Parathyroid adenoma (tissue), 2 donors: ENCODE results near the gene EIF3A.

ENCODE experiments used
- H2AFZ ChIP-seq: fragments of 300-600 bp; sonication (generic); one replicate; pipeline ENCODE4 v1.7.0; 2017; ENCODE audit warnings: antibody characterized with exemption, mild to moderate bottlenecking
- H3K27ac ChIP-seq: fragments of 300-600 bp; sonication (generic); one replicate; pipeline ENCODE4 v1.7.0; 2017
- H3K27me3 ChIP-seq: fragments of 300-600 bp; sonication (generic); one replicate; pipeline ENCODE4 v1.7.0; 2017; ENCODE audit warnings: low read length; ENCODE audit not compliant: control insufficient read depth, insufficient read depth
- H3K36me3 ChIP-seq: fragments of 300-600 bp; sonication (generic); one replicate; pipeline ENCODE4 v1.7.0; 2017; ENCODE audit warnings: low read length; ENCODE audit not compliant: control insufficient read depth, insufficient read depth
- H3K4me1 ChIP-seq: fragments of 300-600 bp; sonication (generic); one replicate; pipeline ENCODE4 v1.7.0; 2017; ENCODE audit warnings: control low read depth
- H3K4me2 ChIP-seq: fragments of 300-600 bp; sonication (generic); one replicate; pipeline ENCODE4 v1.7.0; 2017; ENCODE audit warnings: low read length
- H3K4me3 ChIP-seq: fragments of 300-600 bp; sonication (generic); one replicate; pipeline ENCODE4 v1.7.0; 2017; ENCODE audit warnings: low read depth, low read length
- H3K79me2 ChIP-seq: fragments of 300-600 bp; sonication (generic); one replicate; pipeline ENCODE4 v1.7.0; 2017; ENCODE audit warnings: control low read depth
- H3K9ac ChIP-seq: fragments of 300-600 bp; sonication (generic); one replicate; pipeline ENCODE4 v1.7.0; 2017; ENCODE audit warnings: mild to moderate bottlenecking
- H3K9me3 ChIP-seq: fragments of 300-600 bp; sonication (generic); one replicate; pipeline ENCODE4 v1.7.0; 2017; ENCODE audit warnings: low read length; ENCODE audit not compliant: control insufficient read depth
- TF ChIP-seq, protein P1 (sequence below): fragments of 300-600 bp; sonication (generic); IDR thresholded peaks from one replicate; pipeline ENCODE4 v1.7.0; 2017; ENCODE audit warnings: antibody characterized with exemption, mild to moderate bottlenecking
- donor health status: primary hyperparathyroidism.

EIF3A gene

DNA sequence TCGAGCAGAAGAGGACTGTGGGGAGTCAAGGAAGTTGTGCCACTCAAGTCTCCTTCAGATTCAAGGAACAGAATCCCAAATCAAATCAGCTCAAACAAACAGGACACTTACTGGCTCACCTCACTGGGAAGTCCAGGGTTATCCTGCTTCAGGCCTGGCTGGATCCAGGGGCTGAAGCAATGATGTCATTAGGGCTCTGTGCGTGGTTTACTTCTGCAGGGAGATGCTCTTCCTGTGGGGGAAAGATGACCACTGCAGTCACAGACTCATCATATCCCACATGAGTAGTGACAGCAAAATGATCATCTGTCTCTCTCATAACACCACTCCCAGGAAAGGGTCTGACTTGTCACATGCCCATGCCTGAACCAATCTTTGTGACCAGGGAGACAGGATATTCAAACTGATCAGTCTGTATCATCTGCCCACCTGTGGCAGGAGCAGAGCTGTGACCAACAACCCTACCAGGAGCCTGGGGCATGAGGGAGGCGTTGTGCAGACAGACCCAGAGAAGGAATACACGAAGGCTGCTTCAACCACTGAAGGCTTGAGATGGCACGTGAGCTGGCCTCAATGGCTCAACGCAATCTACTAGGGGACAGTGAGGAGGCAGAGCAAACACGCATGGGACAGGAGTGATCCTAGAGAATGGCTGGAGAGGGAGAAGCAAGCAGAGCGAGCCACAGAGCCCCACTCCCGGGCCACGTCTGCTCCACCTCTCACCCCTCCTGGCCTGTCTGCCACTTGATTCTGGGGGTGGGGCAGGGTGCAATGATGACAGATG, 78.7 kb downstream of the EIF3A start:
- Histone ChIP-seq H3K27me3 (no peaks in the 10 kb centered on the region), H3K9ac (no peak overlapping the region), H3K4me3 (no peak overlapping the region), H2AFZ (no peak overlapping the region), H3K9me3 (no peaks in the 10 kb centered on the region), H3K4me2 (no peak overlapping the region), H3K27ac (no peak overlapping the region), H3K79me2 (no peaks in the 10 kb centered on the region), H3K36me3 (no peaks in the 10 kb centered on the region), H3K4me1 (peaks cover 12% of the 10 kb centered on the region)
- TF ChIP-seq, protein P1, sequence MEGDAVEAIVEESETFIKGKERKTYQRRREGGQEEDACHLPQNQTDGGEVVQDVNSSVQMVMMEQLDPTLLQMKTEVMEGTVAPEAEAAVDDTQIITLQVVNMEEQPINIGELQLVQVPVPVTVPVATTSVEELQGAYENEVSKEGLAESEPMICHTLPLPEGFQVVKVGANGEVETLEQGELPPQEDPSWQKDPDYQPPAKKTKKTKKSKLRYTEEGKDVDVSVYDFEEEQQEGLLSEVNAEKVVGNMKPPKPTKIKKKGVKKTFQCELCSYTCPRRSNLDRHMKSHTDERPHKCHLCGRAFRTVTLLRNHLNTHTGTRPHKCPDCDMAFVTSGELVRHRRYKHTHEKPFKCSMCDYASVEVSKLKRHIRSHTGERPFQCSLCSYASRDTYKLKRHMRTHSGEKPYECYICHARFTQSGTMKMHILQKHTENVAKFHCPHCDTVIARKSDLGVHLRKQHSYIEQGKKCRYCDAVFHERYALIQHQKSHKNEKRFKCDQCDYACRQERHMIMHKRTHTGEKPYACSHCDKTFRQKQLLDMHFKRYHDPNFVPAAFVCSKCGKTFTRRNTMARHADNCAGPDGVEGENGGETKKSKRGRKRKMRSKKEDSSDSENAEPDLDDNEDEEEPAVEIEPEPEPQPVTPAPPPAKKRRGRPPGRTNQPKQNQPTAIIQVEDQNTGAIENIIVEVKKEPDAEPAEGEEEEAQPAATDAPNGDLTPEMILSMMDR: no peak

DNA sequence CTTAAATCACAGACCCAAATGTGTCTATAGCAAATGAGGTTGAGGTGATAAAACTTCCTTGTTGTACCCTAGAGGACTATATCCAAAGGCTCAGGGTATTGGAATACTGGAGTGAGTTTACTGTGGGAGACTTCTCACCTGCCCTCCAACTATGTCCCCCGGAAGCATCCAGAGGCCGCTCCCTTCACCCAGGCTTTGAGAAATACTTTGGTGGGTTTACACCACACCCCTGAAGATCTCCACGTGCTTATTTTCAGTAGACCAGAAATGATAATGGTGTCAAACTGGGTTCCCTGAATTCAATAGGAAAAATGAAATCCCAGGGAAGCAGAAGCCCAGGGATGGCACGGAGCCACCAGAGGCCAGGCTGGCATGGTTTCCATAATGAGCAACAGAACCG, 82.4 kb downstream of the EIF3A start:
- TF ChIP-seq, protein P1: no peak
- no peak overlapping the region for H2AFZ ChIP-seq
- no peak overlapping the region for H3K4me2 ChIP-seq
- no peaks in the 10 kb centered on the region for H3K4me1 ChIP-seq
- no peaks in the 10 kb centered on the region for H3K79me2 ChIP-seq
- H3K27me3 ChIP-seq: no peaks in the 10 kb centered on the region
- no peak overlapping the region for H3K27ac ChIP-seq
- no peak overlapping the region for H3K4me3 ChIP-seq
- no peaks in the 10 kb centered on the region for H3K9me3 ChIP-seq
- no peak overlapping the region for H3K9ac ChIP-seq
- H3K36me3 ChIP-seq: no peaks in the 10 kb centered on the region

DNA sequence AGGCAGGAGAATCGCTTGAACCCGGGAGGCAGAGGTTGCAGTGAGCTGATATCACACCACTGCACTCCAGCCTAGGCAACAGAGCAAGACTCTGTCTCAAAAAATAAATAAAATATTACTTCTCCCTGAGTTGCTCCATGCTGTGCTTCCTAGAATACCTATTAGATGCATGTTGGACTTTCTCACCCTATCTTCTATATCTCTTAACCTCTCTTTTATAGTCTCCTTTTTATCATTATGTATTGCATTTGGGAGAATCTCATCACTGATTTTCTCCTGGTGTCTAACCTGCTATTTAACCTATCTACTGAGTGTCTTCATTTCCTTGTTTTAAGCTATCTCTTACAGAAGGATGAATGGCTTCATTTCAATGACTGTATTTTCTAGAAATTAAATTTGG, 83.2 kb downstream of the EIF3A start:
- no peak overlapping the region for H3K4me2 ChIP-seq
- H2AFZ ChIP-seq: no peak overlapping the region
- no peaks in the 10 kb centered on the region for H3K4me1 ChIP-seq
- H3K36me3 ChIP-seq: no peaks in the 10 kb centered on the region
- H3K27me3 ChIP-seq: no peaks in the 10 kb centered on the region
- H3K79me2 ChIP-seq: no peaks in the 10 kb centered on the region
- H3K9me3 ChIP-seq: no peaks in the 10 kb centered on the region
- no peak overlapping the region for H3K9ac ChIP-seq
- TF ChIP-seq, protein P1: no peak
- H3K27ac ChIP-seq: no peak overlapping the region
- no peak overlapping the region for H3K4me3 ChIP-seq

DNA sequence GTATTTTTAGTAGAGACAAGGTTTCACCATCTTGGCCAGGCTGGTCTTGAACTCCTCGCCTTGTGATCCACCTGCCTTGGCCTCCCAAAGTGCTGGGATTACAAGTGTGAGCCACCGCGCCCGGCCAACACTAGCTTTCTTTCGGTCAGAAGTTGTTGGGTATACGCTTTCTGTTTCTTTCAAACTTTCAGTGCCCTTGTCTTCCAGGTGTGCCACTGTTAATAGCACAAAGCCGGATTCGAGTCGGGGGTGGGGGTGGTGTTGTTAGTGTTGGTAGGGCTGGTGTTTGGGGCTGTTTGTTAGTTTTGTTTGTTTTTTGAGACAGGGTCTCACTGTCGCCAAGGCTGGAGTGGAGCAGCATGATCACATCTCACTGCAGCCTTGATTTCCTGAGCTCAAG, 84.9 kb downstream of the EIF3A start:
- Histone ChIP-seq H3K4me2 (no peak overlapping the region), H3K9me3 (no peaks in the 10 kb centered on the region), H3K27me3 (no peaks in the 10 kb centered on the region), H3K27ac (no peak overlapping the region), H3K4me3 (no peak overlapping the region), H2AFZ (no peak overlapping the region), H3K36me3 (no peaks in the 10 kb centered on the region), H3K4me1 (no peaks in the 10 kb centered on the region), H3K79me2 (no peaks in the 10 kb centered on the region), H3K9ac (no peak overlapping the region)
- TF ChIP-seq, protein P1: no peak

DNA sequence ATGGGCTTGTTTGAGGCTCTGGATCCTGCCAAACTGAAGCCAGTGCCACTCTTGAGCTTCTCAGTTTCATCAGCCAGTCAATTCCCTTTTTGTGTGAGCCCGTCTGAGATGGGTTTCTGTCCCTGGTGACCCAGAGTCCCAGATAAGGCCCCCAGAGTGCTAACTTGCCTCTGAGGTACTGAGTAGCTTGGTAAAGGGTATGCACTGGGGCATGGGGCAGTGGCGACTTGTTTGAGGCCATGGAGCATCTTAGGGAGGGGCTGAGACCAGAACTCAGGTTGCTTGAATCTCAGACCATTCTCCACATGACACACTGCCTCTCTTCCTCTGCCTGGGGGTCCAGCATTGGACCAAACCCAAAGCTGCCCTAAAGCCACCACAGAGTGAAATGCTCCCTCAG, 86.3 kb downstream of the EIF3A start:
- no peaks in the 10 kb centered on the region for H3K79me2 ChIP-seq
- no peaks in the 10 kb centered on the region for H3K9me3 ChIP-seq
- H3K4me1 ChIP-seq: no peaks in the 10 kb centered on the region
- no peak overlapping the region for H3K9ac ChIP-seq
- no peaks in the 10 kb centered on the region for H3K36me3 ChIP-seq
- no peak overlapping the region for H3K4me2 ChIP-seq
- H3K4me3 ChIP-seq: no peak overlapping the region
- TF ChIP-seq, protein P1: no peak
- H3K27ac ChIP-seq: no peak overlapping the region
- no peaks in the 10 kb centered on the region for H3K27me3 ChIP-seq
- H2AFZ ChIP-seq: no peak overlapping the region
